Gastroesophageal sphincter (tissue), 4 donors: ENCODE results near the gene KCNH1. TPM values are rescaled to one million over a fixed set of nuclear protein-coding genes. Genes with fewer than 3 reads are reported as not detected.

Experiments used
- ATAC-seq: fragments of 150-250 bp; one replicate; pipeline ENCODE4 v1.9.1; 2016; ENCODE audit warnings: mild to moderate bottlenecking, moderate library complexity
- H3K27ac ChIP-seq, 4 donors: fragments of 200-600 bp; sonication (generic) in 3 of 4; 1 replicate in 3 of 4; 2 replicates in 1 of 4; pipeline ENCODE4 v1.5.1; 2016 to 2019
- H3K27me3 ChIP-seq: fragments of 200-600 bp; sonication (generic); one replicate; pipeline ENCODE4 v1.5.1; 2019
- H3K36me3 ChIP-seq, 2 donors: fragments of 200-600 bp; sonication (generic); one replicate each; pipeline ENCODE4 v1.5.1; 2019; ENCODE audit warnings: control low read depth in 1 of 2
- H3K4me1 ChIP-seq, 3 donors: fragments of 200-600 bp; sonication (generic); 1 replicate in 2 of 3; 2 replicates in 1 of 3; pipeline ENCODE4 v1.5.1; 2016 to 2019; ENCODE audit warnings: control low read depth in 2 of 3
- H3K4me3 ChIP-seq, 2 donors: fragments of 200-600 bp; sonication (generic); one replicate each; pipeline ENCODE4 v1.5.1; 2019; ENCODE audit warnings: mild to moderate bottlenecking in 1 of 2, moderate library complexity in 1 of 2
- H3K9me3 ChIP-seq, 3 donors: fragments of 200-600 bp; sonication (generic); one replicate each; pipeline ENCODE4 v1.5.1; 2017 to 2019; ENCODE audit warnings: control low read depth in 2 of 3
- CTCF ChIP-seq, 4 experiments: fragments of 200-600 bp in 2 of 4; fragments of 450-650 bp in 2 of 4; sonication (generic) in 1 of 4; IDR thresholded peaks; one replicate each; pipeline ENCODE4 v1.5.1; 2017 to 2019; ENCODE audit warnings: antibody characterized with exemption in 4 of 4, mild to moderate bottlenecking in 2 of 4, moderate library complexity in 2 of 4
- EP300 ChIP-seq: sonication (generic); formaldehyde crosslinking; IDR thresholded peaks from one replicate; pipeline ENCODE4 v1.6.1; 2017; ENCODE audit warnings: antibody characterized with exemption, mild to moderate bottlenecking
- POLR2A ChIP-seq, 2 donors: fragments of 450-650 bp; IDR thresholded peaks; one replicate each; pipeline ENCODE4 v1.6.1; 2017; ENCODE audit warnings: antibody characterized with exemption in 2 of 2, mild to moderate bottlenecking in 2 of 2, moderate library complexity in 1 of 2
- POLR2AphosphoS5 ChIP-seq: sonication (generic); formaldehyde crosslinking; IDR thresholded peaks from one replicate; pipeline ENCODE4 v1.6.1; 2017; ENCODE audit warnings: antibody characterized with exemption
- WGBS, 2 donors: methylation state at CpG; one replicate each; pipeline ENCODE4 v1.1.5; 2018; ENCODE audit warnings: low coverage in 1 of 2; 5-methylcytosine and 5-hydroxymethylcytosine counted together
- total RNA-seq, 4 donors: library from RNA; depleted of rRNA; stranded (reverse); fragments of >200 nt; gene quantifications; one replicate each; pipeline ENCODE4 v1.1.0, GENCODE V29; 2016

Gene KCNH1
- total RNA-seq, 4 donors from 2014 or later: 0.15 to 2.3 (median 1.2) TPM

GRCh38 chr1:210684466-210685294 is 449.3 kb downstream of the KCNH1 start:
- 51 to 73% methylated on average over 2 to 4 of the region's 5 CpGs for WGBS, 2 donors
- Histone ChIP-seq H3K9me3 (no peaks in the 10 kb centered on the region), H3K4me3 (no peak overlapping the region), H3K4me1 (no peaks in the 10 kb centered on the region), H3K27me3 (no peaks in the 10 kb centered on the region), H3K27ac (no peak overlapping the region), H3K36me3 (peaks cover 0 to 11% of the 10 kb centered on the region in 2 donors)
- TF ChIP-seq POLR2A (IDR thresholded peaks at IDR 0.05) (no peak), POLR2AphosphoS5 (no peak), CTCF (IDR thresholded peaks at IDR 0.05) (no peak), EP300 (no peak)
- ATAC-seq: no peak

GRCh38 chr1:210683403-210684047 is 450.4 kb downstream of the KCNH1 start:
- WGBS, 2 donors: 92% methylated on average over 12 of the region's 33 CpGs; no CpG with 5 or more reads in 1 of the 2 donors
- ATAC-seq: no peak
- no peak for TF ChIP-seq EP300
- H3K27ac ChIP-seq: no peak overlapping the region
- H3K27me3 ChIP-seq: no peaks in the 10 kb centered on the region
- H3K9me3 ChIP-seq: no peaks in the 10 kb centered on the region
- H3K4me3 ChIP-seq: no peak overlapping the region
- no peaks in the 10 kb centered on the region for H3K4me1 ChIP-seq
- peaks cover 0 to 11% of the 10 kb centered on the region in 2 donors for H3K36me3 ChIP-seq

GRCh38 chr1:210681158-210681557 is 452.8 kb downstream of the KCNH1 start:
- H3K36me3 ChIP-seq: peaks cover 0 to 11% of the 10 kb centered on the region in 2 donors
- no peak for TF ChIP-seq EP300
- TF ChIP-seq CTCF (IDR thresholded peaks at IDR 0.05): no peak
- TF ChIP-seq POLR2A (IDR thresholded peaks at IDR 0.05): no peak
- TF ChIP-seq POLR2AphosphoS5: no peak
- no peak for ATAC-seq
- H3K4me1 ChIP-seq: no peaks in the 10 kb centered on the region
- 87 to 93% methylated on average over 5 of the region's 7 CpGs for WGBS, 2 donors
- H3K4me3 ChIP-seq: no peak overlapping the region
- H3K9me3 ChIP-seq: no peaks in the 10 kb centered on the region
- H3K27ac ChIP-seq: no peak overlapping the region
- H3K27me3 ChIP-seq: no peaks in the 10 kb centered on the region

GRCh38 chr1:210678306-210678705 is 455.6 kb downstream of the KCNH1 start:
- no peak for ATAC-seq

GRCh38 chr1:210677533-210677932 is 456.4 kb downstream of the KCNH1 start:
- Histone ChIP-seq H3K4me1 (no peaks in the 10 kb centered on the region), H3K4me3 (no peak overlapping the region), H3K9me3 (no peaks in the 10 kb centered on the region), H3K27ac (no peak overlapping the region), H3K36me3 (peaks cover 0 to 15% of the 10 kb centered on the region in 2 donors), H3K27me3 (no peaks in the 10 kb centered on the region)
- no peak for ATAC-seq
- TF ChIP-seq EP300: no peak
- TF ChIP-seq CTCF (IDR thresholded peaks at IDR 0.05): no peak
- TF ChIP-seq POLR2AphosphoS5: no peak
- TF ChIP-seq POLR2A (IDR thresholded peaks at IDR 0.05): no peak
- WGBS, 2 donors: 77 to 91% methylated on average over 4 of the region's 4 CpGs

More at GRCh38 chr1:210678306-210678705, 455.6 kb downstream of the KCNH1 start:
- TF ChIP-seq POLR2A (IDR thresholded peaks at IDR 0.05) (no peak), POLR2AphosphoS5 (no peak), CTCF (IDR thresholded peaks at IDR 0.05) (no peak), EP300 (no peak)
- no peaks in the 10 kb centered on the region for H3K9me3 ChIP-seq
- H3K4me1 ChIP-seq: no peaks in the 10 kb centered on the region
- H3K27me3 ChIP-seq: no peaks in the 10 kb centered on the region
- H3K27ac ChIP-seq: no peak overlapping the region
- H3K36me3 ChIP-seq: peaks cover 0 to 15% of the 10 kb centered on the region in 2 donors
- WGBS, 2 donors: 29 to 63% methylated on average over 3 of the region's 3 CpGs
- H3K4me3 ChIP-seq: no peak overlapping the region
